Measurements from ENCODE around the gene GRIN2C.

Gene GRIN2C

GRCh38 chr17:74815550-74816370, 43.9 kb downstream of the GRIN2C start (continued):
- TF ChIP-seq ZNF23 (tag by site-specific recombination; IDR thresholded peaks at IDR 0.05; ENCODE audit: borderline replicate concordance) = no peak
- TF ChIP-seq FEZF1 (tag by site-specific recombination; IDR thresholded peaks at IDR 0.05) = no peak
- no peak for TF ChIP-seq GLIS1 (tag by site-specific recombination; IDR thresholded peaks at IDR 0.05)
- no peak for TF ChIP-seq ZNF214 (tag by site-specific recombination; IDR thresholded peaks at IDR 0.05; ENCODE audit: borderline replicate concordance)
- no peak for TF ChIP-seq ZNF571 (tag by site-specific recombination; IDR thresholded peaks at IDR 0.05)
- no peak for TF ChIP-seq ZNF792 (tag by site-specific recombination; IDR thresholded peaks at IDR 0.05)
- no peak for TF ChIP-seq ZNF221 (tag by site-specific recombination; IDR thresholded peaks at IDR 0.05; ENCODE audit: borderline replicate concordance)
- TF ChIP-seq ZNF639 (tag by site-specific recombination; IDR thresholded peaks at IDR 0.05) = no peak

DNA sequence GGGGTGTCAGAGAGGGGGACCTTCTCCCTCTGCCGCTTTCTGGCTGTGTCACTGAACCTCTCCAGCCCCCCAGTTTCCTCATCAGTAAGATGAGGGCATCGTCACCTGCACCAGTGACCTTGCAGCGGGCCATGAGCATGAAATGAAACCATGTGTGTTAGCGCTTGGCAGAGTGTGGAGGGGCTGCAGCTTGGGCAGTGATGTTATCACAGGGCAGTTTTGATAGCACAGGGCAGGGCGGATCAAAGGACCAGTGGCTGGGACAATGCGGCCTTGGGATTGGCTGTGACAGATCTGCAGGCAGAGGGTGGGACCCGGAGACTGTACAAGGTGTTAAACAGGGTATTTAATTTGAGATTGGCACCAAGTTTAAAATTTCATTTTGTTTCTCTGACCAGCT, 44.6 kb downstream of the GRIN2C start:
- Histone ChIP-seq H3K27ac (ENCODE audit: extremely low read depth, low read depth, low read length) (no peak overlapping the region), H3K9me3 (ENCODE audit: control insufficient read depth, insufficient read depth, low read depth, low read length) (no peaks in the 10 kb centered on the region), H3K4me1 (ENCODE audit: control insufficient read depth, insufficient read depth, low read length) (no peaks in the 10 kb centered on the region), H3K4me3 (ENCODE audit: low read depth, low read length) (no peak overlapping the region), H3K36me3 (ENCODE audit: control insufficient read depth in 2 of 2, insufficient read depth in 1 of 2, low read length in 2 of 2) (peaks cover 0 to 37% of the 10 kb centered on the region in 2 experiments; a peak in 2 of 3 replicates)
- ChIA-PET CTCF (interaction anchor here (0.5 to 5.9 kb wide), 4 partner anchors 10 to 609 kb away, joined by 3 to 38 read pairs (median 4); no protein-coding TSS in a partner anchor), POLR2A (no interaction called here)
- TF ChIP-seq ZNF274 (IDR thresholded peaks at IDR 0.05; ENCODE audit: low read length) = no peak
- no peak for TF ChIP-seq ZNF274 (tag by site-specific recombination; IDR thresholded peaks at IDR 0.05; ENCODE audit: borderline replicate concordance)
- TF ChIP-seq, protein P1, sequence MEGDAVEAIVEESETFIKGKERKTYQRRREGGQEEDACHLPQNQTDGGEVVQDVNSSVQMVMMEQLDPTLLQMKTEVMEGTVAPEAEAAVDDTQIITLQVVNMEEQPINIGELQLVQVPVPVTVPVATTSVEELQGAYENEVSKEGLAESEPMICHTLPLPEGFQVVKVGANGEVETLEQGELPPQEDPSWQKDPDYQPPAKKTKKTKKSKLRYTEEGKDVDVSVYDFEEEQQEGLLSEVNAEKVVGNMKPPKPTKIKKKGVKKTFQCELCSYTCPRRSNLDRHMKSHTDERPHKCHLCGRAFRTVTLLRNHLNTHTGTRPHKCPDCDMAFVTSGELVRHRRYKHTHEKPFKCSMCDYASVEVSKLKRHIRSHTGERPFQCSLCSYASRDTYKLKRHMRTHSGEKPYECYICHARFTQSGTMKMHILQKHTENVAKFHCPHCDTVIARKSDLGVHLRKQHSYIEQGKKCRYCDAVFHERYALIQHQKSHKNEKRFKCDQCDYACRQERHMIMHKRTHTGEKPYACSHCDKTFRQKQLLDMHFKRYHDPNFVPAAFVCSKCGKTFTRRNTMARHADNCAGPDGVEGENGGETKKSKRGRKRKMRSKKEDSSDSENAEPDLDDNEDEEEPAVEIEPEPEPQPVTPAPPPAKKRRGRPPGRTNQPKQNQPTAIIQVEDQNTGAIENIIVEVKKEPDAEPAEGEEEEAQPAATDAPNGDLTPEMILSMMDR (tag by site-specific recombination; IDR thresholded peaks at IDR 0.05) = no peak
- TF ChIP-seq ZNF677 (tag by site-specific recombination; IDR thresholded peaks at IDR 0.05) = no peak
- TF ChIP-seq ZNF791 (tag by site-specific recombination; IDR thresholded peaks at IDR 0.05) = no peak
- TF ChIP-seq ZSCAN18 (tag by site-specific recombination; IDR thresholded peaks at IDR 0.05) = no peak

DNA sequence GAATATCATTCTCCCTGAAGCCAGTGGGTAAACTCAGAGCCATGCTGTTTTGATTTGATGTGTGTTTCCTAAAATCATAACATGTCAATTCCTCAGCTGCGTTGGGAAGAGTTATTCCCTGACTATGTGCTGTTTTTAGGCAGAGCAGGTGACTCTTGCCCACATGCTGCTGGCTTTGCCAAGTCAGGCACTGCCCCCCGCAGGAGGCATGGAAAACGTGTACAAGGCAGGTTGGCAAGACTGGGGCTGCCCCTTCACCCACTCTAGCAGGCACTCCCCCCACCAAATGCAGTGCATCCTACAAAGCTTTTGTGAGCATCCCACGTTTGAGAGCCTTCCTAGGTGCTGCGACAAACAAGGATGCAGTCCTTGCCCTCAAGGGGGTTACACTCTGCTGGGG, 45.2 kb downstream of the GRIN2C start:
- ChIA-PET CTCF (interaction anchor here (0.9 to 5.9 kb wide), 4 partner anchors 9 to 160 kb away, joined by 3 to 38 read pairs (median 4); no protein-coding TSS in a partner anchor), POLR2A (no interaction called here)
- Histone ChIP-seq H3K27ac (ENCODE audit: extremely low read depth, low read depth, low read length) (no peak overlapping the region), H3K36me3 (ENCODE audit: control insufficient read depth in 2 of 2, insufficient read depth in 1 of 2, low read length in 2 of 2) (peaks cover 0 to 33% of the 10 kb centered on the region in 2 experiments; a peak in 2 of 3 replicates), H3K4me3 (ENCODE audit: low read depth, low read length) (no peak overlapping the region), H3K9me3 (ENCODE audit: control insufficient read depth, insufficient read depth, low read depth, low read length) (no peaks in the 10 kb centered on the region), H3K4me1 (ENCODE audit: control insufficient read depth, insufficient read depth, low read length) (no peaks in the 10 kb centered on the region)
- no peak for TF ChIP-seq ZNF132 (tag by site-specific recombination; IDR thresholded peaks at IDR 0.05; ENCODE audit: borderline replicate concordance)
- no peak for TF ChIP-seq GLIS1 (tag by site-specific recombination; IDR thresholded peaks at IDR 0.05)
- TF ChIP-seq ZNF292 (tag by site-specific recombination; IDR thresholded peaks at IDR 0.05; ENCODE audit: borderline replicate concordance, low read depth) = no peak
- no peak for TF ChIP-seq ZNF16 (tag by site-specific recombination; IDR thresholded peaks at IDR 0.05; ENCODE audit: low read depth)
- TF ChIP-seq ZSCAN16 (tag by site-specific recombination; IDR thresholded peaks at IDR 0.05) = no peak
- TF ChIP-seq ZNF654 (tag by site-specific recombination; IDR thresholded peaks at IDR 0.05; ENCODE audit: low read depth) = no peak

Measured in HEK293 (cell line).